T-helper 2 cell treated with Interferon-gamma antibody and Interleukin-4, amounts not matched to agents 100 ng/mL and 5 ng/mL, for 36 hours (primary cell): Measurements from ENCODE around the gene FALEC. TPM values are rescaled to one million over a fixed set of nuclear protein-coding genes. Genes with fewer than 3 reads are reported as not detected.

Experiments used
- intact Hi-C: fragments of 100-400 bp; cut with micrococcal nuclease; formaldehyde crosslinking; loops from one replicate; pipeline ENCODE4 v1.15.1; 2023
- total RNA-seq: library from RNA; stranded (reverse); gene quantifications from 2 replicates; pipeline ENCODE4 v1.2.3, GENCODE V29; 2022

Gene FALEC
- total RNA-seq: not detected in 2 replicates

DNA sequence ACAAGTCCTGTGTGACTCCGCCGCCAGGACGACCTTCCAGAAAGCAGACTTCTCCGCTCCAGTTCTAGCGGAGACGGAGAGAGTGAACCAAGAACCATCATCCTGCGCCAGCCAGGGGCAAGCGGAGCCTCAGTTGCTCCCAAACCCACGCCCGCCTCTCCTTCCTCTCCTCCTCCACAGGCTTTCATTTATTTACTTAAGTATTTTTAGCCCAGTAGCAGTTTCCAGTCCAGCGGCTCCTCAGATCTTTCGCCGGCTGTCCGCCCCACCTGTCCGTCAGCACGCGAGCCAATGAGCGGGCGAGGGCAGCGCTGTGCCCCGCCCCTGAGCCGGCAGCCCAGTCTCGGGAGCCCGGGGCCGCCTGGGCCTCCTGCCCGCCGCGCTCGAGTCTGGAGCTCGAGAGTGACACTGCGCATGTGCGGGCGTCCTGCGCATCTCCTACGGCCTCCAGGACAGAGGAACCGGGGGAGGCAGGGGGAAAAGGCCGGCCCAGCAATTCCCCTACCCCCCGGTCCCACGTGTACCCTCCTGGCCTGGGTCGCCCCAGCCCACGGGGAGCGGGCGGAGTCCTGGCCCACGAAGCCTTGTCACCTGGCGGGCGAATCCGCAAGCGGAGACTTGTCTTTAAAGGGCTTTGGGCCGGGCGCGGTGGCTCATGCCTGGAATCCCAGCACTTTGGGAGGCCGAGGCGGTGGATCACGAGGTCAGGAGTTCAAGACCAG is at the start of gene FALEC:
TSS of gene FALEC (plus strand) at position 425 of the 722 bp plus-strand sequence.
- intact Hi-C loops: loop anchor here (1.0 to 10.0 kb wide), 3 partner anchors 28 to 261 kb away; partner anchors contain the start of genes CA14 and TARS2

DNA sequence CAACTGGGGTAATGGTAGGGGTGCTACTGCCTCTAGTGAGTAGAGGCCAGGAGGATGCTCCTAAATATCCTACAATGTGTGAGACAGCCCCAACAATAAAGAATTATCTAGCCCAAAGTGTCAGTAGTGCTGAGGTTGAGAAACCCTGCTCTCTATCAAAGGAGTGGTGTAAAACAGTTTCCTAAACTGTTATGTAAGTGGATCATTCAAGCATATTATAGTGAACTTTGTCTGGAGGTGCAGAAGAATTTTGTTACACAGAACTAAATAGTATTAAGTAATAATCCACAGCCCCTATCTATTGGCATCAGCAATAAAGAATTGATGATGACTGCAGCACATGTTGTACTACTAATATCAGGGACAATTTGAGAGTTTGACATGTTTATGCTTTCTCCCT is 48.6 kb upstream of the FALEC start:
- intact Hi-C loops: no loop called here

DNA sequence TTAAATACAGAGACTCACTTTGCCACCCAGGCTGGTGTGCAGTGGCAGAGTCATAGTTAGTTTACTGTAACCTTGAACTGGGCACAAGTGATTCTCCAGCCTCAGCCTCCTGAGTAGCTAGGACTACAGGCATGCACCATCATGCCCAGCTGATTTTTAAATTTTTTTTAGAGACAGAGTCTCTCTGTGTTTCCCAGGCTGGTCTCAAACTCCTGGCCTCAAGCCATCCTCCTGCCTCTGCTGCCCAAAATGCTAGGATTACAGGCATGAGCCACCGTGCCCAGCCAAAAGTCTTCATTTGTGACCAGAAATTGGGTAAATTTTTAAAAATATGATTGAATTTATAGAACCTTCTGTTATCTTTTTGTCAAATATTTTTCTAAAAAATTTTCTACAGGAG is 46.3 kb upstream of the FALEC start:
- intact Hi-C loops: no loop called here

DNA sequence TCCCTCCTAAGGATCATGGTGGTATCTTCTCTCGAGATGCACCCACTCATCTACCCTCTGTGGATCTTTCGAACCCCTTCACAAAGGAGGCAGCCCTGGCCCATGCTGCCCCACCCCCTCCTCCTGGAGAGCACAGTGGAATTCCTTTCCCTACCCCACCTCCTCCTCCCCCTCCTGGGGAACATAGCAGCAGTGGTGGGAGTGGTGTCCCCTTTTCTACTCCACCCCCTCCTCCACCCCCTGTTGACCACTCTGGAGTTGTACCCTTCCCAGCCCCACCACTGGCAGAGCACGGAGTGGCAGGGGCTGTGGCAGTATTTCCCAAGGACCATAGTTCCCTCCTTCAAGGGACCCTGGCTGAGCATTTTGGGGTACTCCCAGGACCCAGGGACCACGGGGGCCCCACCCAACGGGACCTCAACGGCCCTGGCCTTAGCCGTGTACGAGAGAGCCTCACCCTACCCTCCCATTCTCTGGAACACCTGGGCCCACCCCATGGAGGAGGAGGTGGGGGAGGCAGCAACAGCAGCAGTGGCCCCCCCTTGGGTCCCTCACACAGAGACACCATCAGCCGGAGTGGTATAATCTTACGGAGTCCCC is 42.9 kb upstream of the FALEC start:
- intact Hi-C loops: no loop called here

DNA sequence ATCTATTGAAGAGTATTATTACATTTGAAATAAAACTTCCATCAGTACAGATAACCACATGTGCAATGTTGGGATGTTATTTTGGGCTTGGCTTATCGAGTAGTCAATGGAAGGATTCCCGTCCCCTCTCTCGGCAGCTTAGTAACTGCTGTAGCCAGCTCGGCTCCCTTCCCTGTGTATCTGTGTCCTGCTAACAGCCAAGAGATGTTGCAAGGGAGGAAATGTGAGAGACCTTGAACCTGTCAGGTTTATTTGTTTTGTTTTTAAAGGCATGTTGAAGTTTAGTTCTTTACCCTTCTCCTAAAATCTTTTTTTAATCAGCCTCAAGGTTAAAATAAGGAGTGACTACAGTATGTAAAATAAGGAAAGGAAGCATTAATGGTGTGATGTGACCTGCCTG is 41.9 kb upstream of the FALEC start:
- intact Hi-C loops: no loop called here

DNA sequence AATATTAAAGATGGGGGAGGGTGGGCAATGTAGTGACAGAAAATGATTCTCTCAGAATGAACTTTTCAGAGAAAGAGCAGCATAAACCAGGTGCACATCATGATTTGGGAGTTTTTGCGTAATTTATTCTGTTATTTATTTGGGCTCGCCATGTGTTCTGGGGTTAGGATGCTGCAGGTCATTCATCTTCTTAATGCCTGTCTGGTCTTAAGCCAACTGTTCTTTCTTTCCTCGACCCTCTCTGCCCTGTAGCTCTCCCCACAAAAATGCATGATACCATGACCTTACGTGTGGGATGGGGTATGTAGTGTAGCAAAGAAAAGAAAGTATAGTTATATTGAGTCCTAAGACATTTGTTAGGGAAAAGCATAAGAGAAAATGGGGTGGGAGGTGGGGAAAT is 40.7 kb upstream of the FALEC start:
- intact Hi-C loops: no loop called here

DNA sequence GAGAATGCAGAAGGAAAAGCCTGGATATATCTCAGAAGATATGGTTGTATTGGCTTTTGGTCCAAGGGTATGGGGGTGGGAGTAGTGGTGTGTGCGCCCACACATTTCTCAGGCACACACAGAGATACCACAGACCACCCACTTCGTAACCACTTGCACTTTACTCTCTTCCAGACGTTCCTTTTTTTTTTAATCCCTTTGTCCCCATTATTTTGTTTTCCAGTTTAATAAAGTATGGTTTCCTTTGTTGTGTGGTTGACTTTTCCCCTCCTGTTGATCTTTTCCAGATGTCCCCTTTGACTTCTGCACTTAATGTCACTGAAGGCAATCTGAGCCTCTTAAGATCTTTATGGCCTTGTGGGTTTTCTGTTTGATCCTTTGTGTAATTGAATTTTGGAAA is 38.8 kb upstream of the FALEC start:
- intact Hi-C loops: no loop called here

DNA sequence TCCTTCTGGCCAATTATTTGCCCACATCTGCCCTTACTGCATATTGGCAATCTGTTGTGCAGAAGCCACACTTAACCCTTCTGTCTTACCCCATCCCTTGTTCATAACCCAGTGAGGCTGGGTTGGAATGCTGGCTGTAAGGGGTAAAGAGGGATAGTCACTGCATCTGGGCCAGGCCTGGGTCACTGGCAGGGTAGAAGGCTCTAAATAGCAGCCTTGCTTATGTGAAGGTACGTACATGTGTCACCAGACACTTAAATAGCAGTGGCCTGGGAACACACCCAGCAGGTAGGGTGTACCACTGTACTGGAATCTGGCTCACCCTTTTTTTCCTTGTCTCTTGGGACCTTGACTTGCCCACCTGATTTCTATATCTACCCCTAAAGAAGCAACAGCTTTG is 38.2 kb upstream of the FALEC start:
- intact Hi-C loops: no loop called here

DNA sequence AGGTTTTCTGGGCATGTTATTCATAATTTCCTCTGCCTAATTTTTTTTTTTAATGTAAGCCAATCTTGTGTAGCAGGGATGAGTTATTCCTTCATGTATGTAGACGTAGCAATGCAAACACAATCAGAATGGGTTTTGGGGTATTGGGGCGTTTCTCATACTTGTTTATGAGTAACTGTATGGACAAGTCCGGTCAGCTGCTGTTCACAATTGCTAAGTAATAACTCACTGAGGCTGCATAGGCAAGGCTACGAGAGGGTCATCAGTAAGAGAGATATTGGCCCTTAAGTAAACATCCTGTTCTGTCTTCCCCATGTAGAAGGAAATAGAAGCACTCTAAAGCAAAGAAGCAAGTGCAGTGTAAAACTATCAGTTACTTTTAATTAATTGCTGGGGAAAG is 37.8 kb upstream of the FALEC start:
- intact Hi-C loops: no loop called here

DNA sequence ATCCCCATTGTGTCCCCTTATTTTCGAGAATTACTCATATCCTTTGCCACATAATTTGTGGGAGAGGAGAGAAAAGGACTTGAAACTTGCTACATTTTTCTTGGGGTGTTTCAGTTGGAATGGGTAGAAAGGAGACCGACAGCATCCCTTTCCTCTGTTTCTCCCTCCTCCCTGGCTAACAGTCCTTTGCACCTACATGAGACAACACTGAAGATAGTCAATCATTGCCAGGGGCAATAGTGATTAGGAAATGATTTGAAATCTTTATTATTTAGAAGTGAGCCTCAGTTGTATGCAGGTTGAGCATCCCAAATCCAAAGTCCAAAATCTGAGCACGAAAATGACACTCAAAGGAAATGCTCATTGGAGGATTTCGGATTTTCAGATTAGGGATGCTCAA is 36.2 kb upstream of the FALEC start:
- intact Hi-C loops: no loop called here

DNA sequence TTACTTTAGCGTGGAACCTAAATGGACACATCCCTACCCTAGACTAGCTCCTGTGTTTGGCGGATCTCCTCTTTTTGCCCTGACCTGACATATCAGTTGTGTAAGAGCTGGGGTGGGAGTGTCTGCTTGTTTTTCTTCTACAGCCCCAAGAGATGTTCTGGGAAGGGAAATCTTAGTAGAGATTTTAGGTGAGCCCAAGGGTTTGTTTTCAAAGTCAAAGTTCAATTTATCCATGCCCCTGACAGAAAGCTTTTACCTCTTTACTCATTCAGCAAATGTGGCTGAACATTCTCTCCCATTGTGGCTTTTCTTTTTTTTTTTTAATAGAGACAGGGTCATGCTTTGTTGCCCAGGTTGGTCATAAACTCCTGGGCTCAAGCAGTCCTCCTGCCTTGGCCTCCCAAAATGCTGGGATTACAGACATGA is 35.6 kb upstream of the FALEC start:
- intact Hi-C loops: loop anchor here (10.0 kb wide), 1 partner anchor 215 kb away; the partner anchor contains the start of gene APH1A

DNA sequence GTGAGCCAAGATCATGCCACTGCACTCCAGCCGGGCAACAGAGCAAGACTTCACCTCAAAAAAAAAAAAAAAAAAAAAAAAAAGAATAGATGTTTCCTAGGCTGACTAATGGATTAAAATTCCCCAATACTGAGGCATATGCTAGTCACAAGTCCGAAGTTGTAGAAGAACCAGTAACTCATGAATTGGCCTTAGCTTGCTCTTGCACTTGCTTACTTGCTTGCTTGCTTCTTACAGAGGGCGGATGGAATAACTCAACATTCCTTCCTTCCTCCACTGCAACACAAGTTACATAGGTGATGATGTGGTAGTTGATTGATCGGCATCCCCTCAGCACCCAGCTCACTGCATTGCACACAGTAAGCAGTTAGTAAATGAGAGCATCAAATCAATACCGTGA is 31.1 kb upstream of the FALEC start:
- intact Hi-C loops: loop anchor here (10.0 kb wide), 1 partner anchor 220 kb away; the partner anchor contains the start of gene APH1A

DNA sequence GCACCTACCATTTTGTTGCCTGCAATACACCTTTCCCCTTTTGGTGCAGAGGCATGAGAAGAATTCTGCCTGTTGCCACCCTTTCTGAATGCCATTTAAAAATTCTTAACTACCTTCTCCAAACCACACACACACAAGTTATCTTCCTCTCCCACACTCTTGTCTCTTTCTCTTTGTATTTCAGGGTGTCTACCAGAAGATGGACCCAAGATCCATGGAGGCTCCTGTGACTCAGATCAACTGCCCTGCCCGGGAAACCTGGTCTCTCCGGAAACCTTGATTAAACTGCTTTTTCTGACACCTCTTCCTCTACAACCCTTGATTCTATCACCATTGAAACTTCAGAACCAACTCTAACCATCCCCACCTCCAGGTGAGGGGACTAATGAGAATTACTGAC is 30.7 kb upstream of the FALEC start:
- intact Hi-C loops: loop anchor here (10.0 kb wide), 1 partner anchor 220 kb away; the partner anchor contains the start of gene APH1A

DNA sequence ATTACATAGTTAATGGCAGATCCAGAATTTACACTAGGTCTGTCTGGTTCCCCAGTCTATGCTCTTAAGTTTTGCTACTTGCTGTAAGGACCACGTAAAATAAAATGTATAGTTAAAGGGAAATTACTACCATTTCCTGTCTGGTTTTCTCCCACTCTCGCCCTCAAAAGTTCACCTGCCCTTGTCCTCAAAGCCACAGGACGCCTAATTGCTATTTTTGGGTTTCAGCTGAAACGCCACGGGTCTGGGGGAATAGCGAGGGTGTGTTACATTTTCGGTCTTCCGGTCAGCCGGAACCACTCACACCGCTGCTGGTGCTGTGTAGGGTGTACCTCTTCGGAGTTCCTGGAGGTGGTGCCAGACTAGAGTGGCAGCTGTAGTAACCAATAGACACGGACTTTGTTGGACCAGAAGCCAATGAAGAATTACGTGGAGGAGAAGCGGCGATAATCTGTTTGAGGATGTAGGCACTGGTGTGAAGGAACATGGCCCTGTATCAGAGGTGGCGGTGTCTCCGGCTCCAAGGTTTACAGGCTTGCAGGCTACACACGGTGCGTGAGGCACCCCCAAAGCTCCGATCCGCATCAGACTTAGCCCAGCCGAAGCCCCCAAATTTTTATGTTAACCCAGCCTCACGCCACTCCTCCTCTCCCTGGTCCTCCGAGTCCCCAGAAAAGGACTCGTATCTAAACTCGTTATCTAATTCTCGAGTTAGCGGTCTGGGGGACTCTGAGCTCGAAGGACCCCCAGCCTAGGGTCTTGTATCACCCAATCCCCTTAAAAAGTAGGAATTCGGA is 28.4 kb upstream of the FALEC start, which contains the start of gene TARS2:
TSS of gene TARS2 (plus strand) at position 454 of the 797 bp plus-strand sequence. CDS start at position 486, 32 bp downstream.
- intact Hi-C loops: loop anchor here (1.0 to 10.0 kb wide), 7 partner anchors 28 to 476 kb away; partner anchors contain the start of genes APH1A, ENSA, FALEC and OTUD7B

DNA sequence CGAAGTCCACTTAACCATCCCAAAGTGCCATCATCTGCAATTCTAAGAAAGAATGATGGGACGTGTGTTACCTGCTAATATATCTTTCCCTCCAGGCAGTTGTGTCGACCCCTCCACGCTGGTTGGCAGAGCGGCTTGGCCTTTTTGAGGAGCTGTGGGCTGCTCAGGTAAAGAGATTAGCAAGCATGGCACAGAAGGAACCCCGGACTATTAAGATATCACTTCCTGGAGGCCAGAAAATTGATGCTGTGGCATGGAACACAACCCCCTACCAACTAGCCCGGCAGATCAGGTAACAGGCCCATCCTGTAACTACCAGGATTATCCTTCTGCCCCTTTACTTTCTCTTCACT is 27.8 kb upstream of the FALEC start:
- intact Hi-C loops: loop anchor here (1.0 to 10.0 kb wide), 7 partner anchors 28 to 477 kb away; partner anchors contain the start of genes APH1A, ENSA, FALEC and OTUD7B

DNA sequence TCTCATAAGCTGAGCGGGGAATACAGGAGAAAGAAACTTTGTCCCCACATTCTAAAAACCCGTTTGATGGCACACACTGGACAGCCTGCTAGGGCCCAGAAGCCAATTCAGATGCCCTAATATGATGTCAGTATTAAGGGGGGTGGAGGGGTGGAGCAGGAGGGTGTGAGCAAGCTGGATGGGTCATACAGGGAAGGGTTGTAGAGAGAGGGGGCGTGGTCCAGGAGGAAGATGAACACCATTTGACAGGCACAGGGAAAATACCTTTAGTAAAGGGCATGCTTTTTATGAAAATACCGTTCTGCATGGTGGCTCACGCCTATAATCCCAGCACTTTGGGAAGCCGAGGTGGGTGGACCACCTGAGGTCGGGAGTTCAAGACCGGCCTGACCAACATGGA is 22.4 kb upstream of the FALEC start:
- intact Hi-C loops: no loop called here

DNA sequence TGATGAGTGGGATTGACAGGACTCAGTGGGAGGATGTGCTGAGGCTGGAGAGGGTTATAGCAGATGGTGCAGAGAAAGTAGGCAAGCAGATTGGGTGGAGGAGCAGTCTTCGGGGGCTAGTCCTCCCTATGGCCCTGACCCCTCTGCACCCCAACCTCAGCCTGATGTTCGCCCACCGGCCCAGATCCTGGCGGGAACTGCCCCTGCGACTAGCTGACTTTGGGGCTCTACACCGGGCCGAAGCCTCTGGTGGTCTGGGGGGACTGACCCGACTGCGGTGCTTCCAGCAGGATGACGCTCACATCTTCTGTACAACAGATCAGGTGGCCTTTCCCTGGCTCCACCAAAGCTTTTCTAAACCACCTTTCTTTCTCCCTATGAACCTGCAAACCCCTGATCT is 17.2 kb upstream of the FALEC start:
- intact Hi-C loops: no loop called here

DNA sequence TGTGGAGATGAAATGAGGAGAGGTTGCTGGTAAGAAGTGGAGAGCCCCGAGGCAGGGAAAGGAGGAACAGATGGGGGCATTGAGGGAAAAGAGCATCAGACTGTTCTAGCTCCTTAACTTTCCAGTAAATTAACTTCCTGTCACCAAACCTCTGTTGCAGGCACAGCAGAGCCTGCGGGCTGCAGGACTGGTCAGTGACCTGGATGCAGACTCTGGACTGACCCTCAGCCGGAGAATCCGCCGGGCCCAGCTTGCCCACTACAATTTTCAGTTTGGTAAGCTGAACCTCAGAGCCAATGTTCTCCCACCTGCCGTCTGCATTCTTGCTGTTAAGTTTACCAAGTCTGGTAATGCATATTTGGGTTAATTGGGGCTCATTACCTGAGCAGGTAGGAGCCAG is 10.1 kb upstream of the FALEC start:
- intact Hi-C loops: no loop called here

DNA sequence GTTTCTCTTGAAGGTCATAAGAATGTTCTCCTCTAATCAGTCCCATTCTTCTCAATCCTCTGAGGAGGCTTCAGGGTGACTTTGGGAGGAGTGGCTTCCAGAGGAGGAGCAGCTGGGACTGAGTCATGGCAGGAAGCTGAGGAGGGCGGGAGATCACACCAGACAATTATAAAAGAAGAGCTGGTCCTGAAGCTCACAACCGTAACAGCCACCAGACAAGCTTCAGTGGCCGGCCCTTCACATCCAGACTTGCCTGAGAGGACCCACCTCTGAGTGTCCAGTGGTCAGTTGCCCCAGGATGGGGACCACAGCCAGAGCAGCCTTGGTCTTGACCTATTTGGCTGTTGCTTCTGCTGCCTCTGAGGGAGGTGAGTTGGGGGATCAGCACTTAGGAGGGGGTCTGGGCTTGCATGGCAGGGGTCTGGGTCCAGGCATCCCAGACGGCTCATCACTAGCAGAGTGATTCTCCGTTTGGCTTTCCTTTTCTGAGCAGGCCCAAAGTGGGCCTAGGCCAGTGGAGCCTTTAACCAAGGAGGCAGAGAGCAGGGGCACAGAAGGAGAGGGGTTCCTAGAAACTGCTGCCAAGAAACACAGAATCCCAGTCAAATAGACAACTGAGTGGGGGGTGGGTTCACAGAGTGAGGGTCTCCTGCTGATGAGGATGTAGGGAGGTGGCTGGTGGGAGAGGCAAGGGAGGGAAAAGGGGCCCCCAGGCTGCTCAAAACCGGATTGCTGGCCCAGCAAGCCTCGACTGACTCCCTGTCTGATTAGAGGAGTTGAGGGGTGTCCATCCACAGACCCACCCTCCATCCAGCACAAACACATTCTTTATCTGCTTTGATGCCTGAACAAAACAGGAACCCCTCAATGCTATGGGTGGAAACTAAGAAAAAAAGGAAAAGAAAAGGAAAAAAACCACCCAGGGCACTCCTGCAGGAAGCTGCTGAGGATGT is 7.4 kb upstream of the FALEC start, which contains the start of gene ECM1:
TSS of gene ECM1 (plus strand) at position 198 of the 953 bp plus-strand sequence. CDS start at position 299, 101 bp downstream.
- intact Hi-C loops: no loop called here

DNA sequence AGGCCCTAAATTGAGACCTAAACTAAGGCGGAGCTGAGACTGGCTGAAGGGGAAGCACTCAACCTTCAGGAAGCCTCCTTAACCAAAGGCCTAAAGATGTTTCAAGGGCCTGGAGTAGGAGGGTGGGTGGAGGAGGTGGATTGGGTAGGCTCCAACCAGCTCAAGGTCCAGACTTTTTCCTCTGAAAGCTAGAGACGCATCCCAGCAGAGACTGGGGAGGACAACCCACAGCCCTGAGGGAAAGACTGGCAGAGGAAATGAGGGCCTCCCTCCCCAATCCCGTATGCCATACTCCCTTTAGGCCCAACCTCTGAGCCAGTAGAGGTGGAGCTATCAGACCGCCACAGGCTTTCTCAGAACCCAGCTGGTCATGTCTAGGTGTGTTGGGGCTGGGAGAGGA is 6.6 kb upstream of the FALEC start:
- intact Hi-C loops: no loop called here
